Naive B cell (primary cell): Measurements from ENCODE around the gene MEDAG. TPM values are rescaled to one million over a fixed set of nuclear protein-coding genes. Genes with fewer than 3 reads are reported as not detected.
"Not testable (repeated sequence)": the region's sequence is repeated elsewhere in the genome, so short reads cannot be mapped to it uniquely, and the experiment has no call there.

Experiments
- ATAC-seq, 2 donors: fragments of 150-1000 bp; cut with Tn5 transposase; 2 replicates each; pipeline ENCODE4 v1.10.0; 2021; ENCODE audit warnings: low read depth in 2 of 2, mild to moderate bottlenecking in 2 of 2, moderate library complexity in 2 of 2
- DNase-seq: peaks from one replicate; pipeline ENCODE4 v3.0.0; 2022
- H3K27ac Mint-ChIP-seq, 6 donors: one replicate each; pipeline ENCODE4 v1.8.0; 2020 to 2022; ENCODE audit warnings: mild to moderate bottlenecking in 6 of 6, mixed read lengths in 6 of 6, moderate library complexity in 5 of 6, inconsistent platforms in 2 of 6
- H3K27me3 Mint-ChIP-seq, 3 donors: one replicate each; pipeline ENCODE4 v1.8.0; 2021 to 2022; ENCODE audit warnings: mixed read lengths in 3 of 3, mild to moderate bottlenecking in 1 of 3
- H3K36me3 Mint-ChIP-seq, 2 donors: one replicate each; pipeline ENCODE4 v1.8.0; 2020 to 2022; ENCODE audit warnings: mixed read lengths in 2 of 2, inconsistent platforms in 1 of 2, mild to moderate bottlenecking in 1 of 2
- H3K4me1 Mint-ChIP-seq, 3 donors: one replicate each; pipeline ENCODE4 v1.8.0; 2020 to 2022; ENCODE audit warnings: mixed read lengths in 3 of 3, inconsistent platforms in 1 of 3, mild to moderate bottlenecking in 1 of 3, moderate library complexity in 1 of 3
- H3K4me3 Mint-ChIP-seq, 8 donors: one replicate each; pipeline ENCODE4 v1.8.0; 2020 to 2022; ENCODE audit warnings: mild to moderate bottlenecking in 8 of 8, mixed read lengths in 8 of 8, moderate library complexity in 8 of 8, inconsistent platforms in 2 of 8
- H3K9me3 Mint-ChIP-seq, 7 donors: one replicate each; pipeline ENCODE4 v1.8.0; 2020 to 2022; ENCODE audit warnings: mixed read lengths in 7 of 7, mild to moderate bottlenecking in 5 of 7, inconsistent platforms in 2 of 7, moderate library complexity in 1 of 7
- polyA plus RNA-seq, 6 donors: library from polyadenylated mRNA; unstranded; fragments of 300-500 nt; fragmentation: Illumina TruSeq; gene quantifications; one replicate each; pipeline ENCODE4 v1.2.3, GENCODE V29; 2021; ENCODE audit warnings: low read depth in 6 of 6

MEDAG gene
- polyA plus RNA-seq, 6 donors from 2014 or later = 0.13 TPM; not detected in 5

- Mint-ChIP-seq H3K9me3 (peaks cover 0 to 5% (median 0%) of the 10 kb centered on the region in 7 donors), H3K4me3 (no peak overlapping the region), H3K4me1 (no peaks in the 10 kb centered on the region), H3K36me3 (no peaks in the 10 kb centered on the region), H3K27ac (no peak overlapping the region), H3K27me3 (peaks cover 17 to 29% (median 23%) of the 10 kb centered on the region in 3 donors)
- no peak for DNase-seq
- no peak for ATAC-seq
Measured at GRCh38 chr13:30924721-30925120, 18.6 kb downstream of the MEDAG start.

DNA sequence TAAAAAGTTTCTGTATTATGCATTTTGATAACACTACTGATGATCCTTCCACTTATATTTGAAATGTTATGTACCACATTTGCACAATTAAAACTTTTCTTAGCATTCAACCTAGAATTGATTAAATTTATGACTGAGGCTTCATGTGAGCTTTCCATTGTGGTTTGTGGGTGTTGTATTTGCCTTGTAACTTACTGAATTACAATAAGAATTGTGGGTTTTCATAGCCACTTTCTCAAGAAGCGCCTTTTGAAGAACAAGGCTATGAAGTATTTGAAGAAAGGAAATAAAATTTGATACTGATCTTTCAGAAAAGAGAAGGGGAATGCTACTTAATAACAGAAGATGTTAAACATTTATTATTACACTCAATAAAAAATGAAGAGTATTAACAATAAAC, 19.4 kb downstream of the MEDAG start:
- DNase-seq (no peak), ATAC-seq (no peak)
- no peak overlapping the region for H3K27ac Mint-ChIP-seq
- H3K4me1 Mint-ChIP-seq = no peaks in the 10 kb centered on the region
- H3K27me3 Mint-ChIP-seq = peaks cover 17 to 36% (median 29%) of the 10 kb centered on the region in 3 donors
- H3K36me3 Mint-ChIP-seq = no peaks in the 10 kb centered on the region
- no peak overlapping the region for H3K4me3 Mint-ChIP-seq
- peaks cover 0 to 5% (median 0%) of the 10 kb centered on the region in 7 donors for H3K9me3 Mint-ChIP-seq

DNA sequence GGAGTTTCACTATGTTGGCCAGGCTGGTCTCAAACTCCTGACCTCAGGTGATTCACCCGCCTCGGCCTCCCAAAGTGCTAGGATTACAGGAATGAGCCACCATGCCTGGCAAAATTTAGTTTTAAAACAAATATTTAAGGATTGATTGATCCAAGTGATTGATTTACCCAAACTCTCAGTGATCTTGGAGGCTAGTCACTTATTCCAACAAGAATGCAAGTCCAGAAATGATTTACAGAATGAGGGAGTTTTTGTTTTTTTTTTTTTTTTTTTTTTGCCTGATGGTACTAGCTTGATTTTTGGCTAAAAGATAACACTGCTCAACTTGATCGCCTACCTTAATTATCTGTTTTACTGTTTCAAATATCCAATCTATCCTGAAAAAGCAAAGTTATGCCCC, 20.7 kb downstream of the MEDAG start:
- no peak for ATAC-seq
- H3K27me3 Mint-ChIP-seq = peaks cover 26 to 48% (median 28%) of the 10 kb centered on the region in 3 donors
- peak overlapping the region in 1 of 6 donors; percentile 5 for H3K27ac Mint-ChIP-seq
- DNase-seq = no peak
- H3K4me3 Mint-ChIP-seq = no peak overlapping the region
- H3K9me3 Mint-ChIP-seq = peaks cover 0 to 5% (median 0%) of the 10 kb centered on the region in 7 donors
- no peaks in the 10 kb centered on the region for H3K4me1 Mint-ChIP-seq
- H3K36me3 Mint-ChIP-seq = no peaks in the 10 kb centered on the region

- not testable (repeated sequence) for H3K9me3 Mint-ChIP-seq, H3K4me3 Mint-ChIP-seq, ATAC-seq, DNase-seq, H3K4me1 Mint-ChIP-seq, H3K36me3 Mint-ChIP-seq
- H3K27ac Mint-ChIP-seq = peak overlapping the region in 1 of 6 donors; percentile 5
- peaks cover 30 to 52% (median 32%) of the 10 kb centered on the region in 3 donors for H3K27me3 Mint-ChIP-seq
Measured at GRCh38 chr13:30927188-30927587, 21.1 kb downstream of the MEDAG start.

DNA sequence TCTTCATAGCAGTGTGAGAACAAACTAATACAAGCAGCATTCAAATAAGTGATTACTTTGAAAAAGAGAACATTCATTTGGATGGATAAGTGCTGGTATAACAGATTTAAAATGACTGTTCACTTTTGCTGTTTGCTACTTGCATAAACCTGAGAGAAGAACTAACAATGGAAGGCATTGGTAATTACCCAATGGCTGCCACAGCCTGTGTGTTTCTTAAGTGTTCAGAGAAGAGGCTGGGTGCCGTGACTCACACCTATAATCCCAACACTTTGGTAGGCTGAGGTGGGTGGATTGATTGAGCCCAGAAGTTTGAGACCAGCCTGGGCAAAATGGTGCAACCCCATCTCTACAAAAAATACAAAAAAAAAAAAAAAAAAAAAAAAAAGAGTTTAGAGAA, 21.5 kb downstream of the MEDAG start:
- Mint-ChIP-seq H3K36me3 (no peaks in the 10 kb centered on the region), H3K9me3 (peaks cover 0 to 5% (median 0%) of the 10 kb centered on the region in 7 donors), H3K4me1 (no peaks in the 10 kb centered on the region), H3K27ac (no peak overlapping the region), H3K27me3 (peaks cover 33 to 56% (median 34%) of the 10 kb centered on the region in 3 donors), H3K4me3 (no peak overlapping the region)
- DNase-seq (no peak), ATAC-seq (no peak)

- no peaks in the 10 kb centered on the region for H3K36me3 Mint-ChIP-seq
- no peaks in the 10 kb centered on the region for H3K4me1 Mint-ChIP-seq
- H3K9me3 Mint-ChIP-seq = peaks cover 0 to 3% (median 0%) of the 10 kb centered on the region in 7 donors
- no peak overlapping the region for H3K4me3 Mint-ChIP-seq
- DNase-seq (no peak), ATAC-seq (no peak)
- peaks cover 34 to 57% (median 47%) of the 10 kb centered on the region in 3 donors for H3K27me3 Mint-ChIP-seq
- peak overlapping the region in 1 of 6 donors; percentile 27 for H3K27ac Mint-ChIP-seq
Measured at GRCh38 chr13:30928978-30929377, 22.9 kb downstream of the MEDAG start.

DNA sequence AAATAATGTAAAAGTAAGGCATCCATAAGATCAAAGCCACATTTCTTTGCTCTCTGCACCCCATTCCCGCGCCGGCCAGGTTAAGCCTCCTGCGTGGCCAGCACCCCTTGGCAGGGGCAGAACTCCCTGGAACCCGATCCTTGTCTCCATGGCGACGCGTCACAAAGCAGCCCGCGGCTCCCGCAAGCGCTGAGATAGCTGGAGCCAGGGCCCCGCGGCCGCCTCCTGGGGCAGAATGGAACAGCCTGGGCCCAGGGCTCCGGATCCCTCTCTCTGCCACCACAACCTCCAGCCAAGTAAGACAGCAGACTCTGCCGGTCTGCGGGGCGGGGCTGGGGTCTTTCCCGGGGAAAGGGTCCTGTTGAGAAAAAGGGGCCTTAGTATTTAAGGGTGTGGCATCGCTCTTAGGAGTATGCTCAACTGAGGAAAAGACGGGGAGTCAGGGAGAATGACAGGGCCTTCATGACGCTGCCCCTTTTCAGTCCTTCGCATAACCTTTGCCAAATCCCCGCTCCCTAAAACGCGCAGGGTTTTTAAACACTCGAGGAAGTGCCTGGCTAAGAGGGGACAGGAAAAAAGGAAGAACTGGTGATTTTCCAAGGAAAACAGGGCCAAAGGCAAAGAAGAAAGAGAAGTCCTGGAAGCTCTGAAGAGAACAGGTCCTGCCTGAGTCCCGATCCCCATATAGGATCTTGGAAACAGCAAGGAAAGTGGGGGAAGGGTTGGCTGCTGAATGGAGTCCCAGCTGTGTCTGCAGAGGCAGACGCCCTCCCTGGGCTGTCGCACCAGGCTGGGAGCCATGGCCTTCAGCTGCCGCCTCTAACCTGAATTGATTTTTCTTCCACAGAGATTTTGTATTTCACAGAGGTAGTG, 26.6 kb downstream of the MEDAG start, which contains the start of gene TEX26:
Gene TEX26, plus strand, starts transcription at position 176 of the 873 bp plus-strand sequence. Its CDS starts 60 bp downstream, at position 236.
- Mint-ChIP-seq H3K27ac (no peak within 1 kb of the TSS), H3K36me3 (no peaks in the 10 kb centered on the region), H3K27me3 (peaks cover 38 to 69% (median 55%) of the 10 kb centered on the region in 3 donors), H3K9me3 (peaks cover 0 to 14% (median 5%) of the 10 kb centered on the region in 7 donors), H3K4me1 (no peaks in the 10 kb centered on the region), H3K4me3 (no peak within 1 kb of the TSS)
- ATAC-seq = no peak
- DNase-seq = no peak

- no peak for ATAC-seq
Measured at GRCh38 chr13:30933354-30933670, 27.2 kb downstream of the MEDAG start.

GRCh38 chr13:30934381-30934780, 28.3 kb downstream of the MEDAG start:
- peaks cover 37 to 59% (median 47%) of the 10 kb centered on the region in 3 donors for H3K27me3 Mint-ChIP-seq

More at GRCh38 chr13:30933354-30933670, 27.2 kb downstream of the MEDAG start:
- no peaks in the 10 kb centered on the region for H3K36me3 Mint-ChIP-seq
- no peaks in the 10 kb centered on the region for H3K4me1 Mint-ChIP-seq
- DNase-seq = no peak
- H3K27ac Mint-ChIP-seq = no peak overlapping the region
- no peak overlapping the region for H3K4me3 Mint-ChIP-seq
- peaks cover 44 to 69% (median 55%) of the 10 kb centered on the region in 3 donors for H3K27me3 Mint-ChIP-seq
- H3K9me3 Mint-ChIP-seq = peaks cover 0 to 16% (median 6%) of the 10 kb centered on the region in 7 donors

GRCh38 chr13:30934803-30935202, 28.7 kb downstream of the MEDAG start:
- no peak for ATAC-seq
- Mint-ChIP-seq H3K4me1 (no peaks in the 10 kb centered on the region), H3K27me3 (peaks cover 33 to 54% (median 45%) of the 10 kb centered on the region in 3 donors), H3K27ac (no peak overlapping the region), H3K4me3 (no peak overlapping the region), H3K9me3 (peaks cover 0 to 16% (median 6%) of the 10 kb centered on the region in 7 donors), H3K36me3 (no peaks in the 10 kb centered on the region)
- no peak for DNase-seq

More at GRCh38 chr13:30934381-30934780, 28.3 kb downstream of the MEDAG start:
- no peak for ATAC-seq
- H3K9me3 Mint-ChIP-seq = peaks cover 0 to 16% (median 6%) of the 10 kb centered on the region in 7 donors
- H3K4me3 Mint-ChIP-seq = no peak overlapping the region
- no peak overlapping the region for H3K27ac Mint-ChIP-seq
- no peak for DNase-seq
- H3K36me3 Mint-ChIP-seq = no peaks in the 10 kb centered on the region
- H3K4me1 Mint-ChIP-seq = no peaks in the 10 kb centered on the region

GRCh38 chr13:30936971-30937370, 30.9 kb downstream of the MEDAG start:
- Mint-ChIP-seq H3K27ac (no peak overlapping the region), H3K4me1 (no peaks in the 10 kb centered on the region), H3K27me3 (peaks cover 22 to 35% (median 34%) of the 10 kb centered on the region in 3 donors), H3K4me3 (no peak overlapping the region), H3K9me3 (peaks cover 0 to 16% (median 6%) of the 10 kb centered on the region in 7 donors), H3K36me3 (no peaks in the 10 kb centered on the region)
- no peak for DNase-seq
- no peak for ATAC-seq

- Mint-ChIP-seq H3K27ac (no peak overlapping the region), H3K27me3 (peaks cover 7 to 43% (median 25%) of the 10 kb centered on the region in 3 donors), H3K4me3 (no peak overlapping the region), H3K9me3 (peaks cover 4 to 27% (median 18%) of the 10 kb centered on the region in 7 donors), H3K4me1 (no peaks in the 10 kb centered on the region), H3K36me3 (peaks cover 5 to 8% of the 10 kb centered on the region in 2 donors)
- DNase-seq (no peak), ATAC-seq (no peak)
Measured at GRCh38 chr13:30943881-30944280, 37.8 kb downstream of the MEDAG start.

DNA sequence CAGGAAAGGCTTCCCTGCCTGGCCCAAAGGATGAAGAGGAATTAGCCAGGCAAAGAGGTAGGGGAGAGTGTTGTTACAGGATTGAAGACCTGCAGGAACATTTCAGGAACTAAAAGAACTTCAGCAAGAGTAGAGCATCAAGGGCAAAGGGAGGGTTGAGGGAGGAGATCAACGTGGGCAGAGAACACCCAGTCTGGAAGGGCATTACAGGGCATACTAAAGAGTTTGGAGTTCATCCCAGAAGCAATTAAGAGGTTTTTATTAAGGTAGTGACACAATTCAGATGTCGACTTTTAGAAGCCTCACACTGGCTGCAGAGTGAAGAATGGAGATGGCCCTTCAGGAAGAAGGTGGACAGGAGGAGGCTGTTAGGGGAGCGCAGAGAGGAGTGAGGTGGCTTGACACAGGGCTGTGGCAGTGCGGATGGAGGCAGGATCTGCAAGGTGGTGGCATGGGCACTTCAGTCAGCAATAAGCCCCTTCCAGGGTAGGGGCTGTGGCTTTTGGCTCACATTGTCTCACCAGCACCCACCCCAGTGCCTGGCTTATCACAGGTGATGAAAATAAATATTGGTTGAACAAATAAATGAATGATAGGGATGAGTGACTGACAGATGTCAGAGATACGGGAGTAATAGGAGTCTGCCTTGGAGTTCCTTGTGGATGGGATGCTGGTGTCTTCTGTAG, 51.3 kb downstream of the MEDAG start:
- peaks cover 13 to 49% (median 30%) of the 10 kb centered on the region in 7 donors for H3K9me3 Mint-ChIP-seq
- H3K4me1 Mint-ChIP-seq = no peaks in the 10 kb centered on the region
- no peak for DNase-seq

More for the DNA sequence above, 51.3 kb downstream of the MEDAG start:
- peak overlapping the region in 2 of 8 donors; percentile 1 to 46 for H3K4me3 Mint-ChIP-seq
- peaks cover 0 to 11% of the 10 kb centered on the region in 2 donors for H3K36me3 Mint-ChIP-seq
- ATAC-seq = no peak
- H3K27me3 Mint-ChIP-seq = peaks cover 26 to 50% (median 36%) of the 10 kb centered on the region in 3 donors
- no peak overlapping the region for H3K27ac Mint-ChIP-seq
